AG09319 (cell line): ENCODE measurements around the gene IL22RA1.

Experiments used
- DNase-seq: peaks from one replicate; pipeline ENCODE4 v3.0.0-alpha.2; 2010; ENCODE audit warnings: low read depth; ENCODE audit errors: extremely low read depth
- TF ChIP-seq, protein P1 (sequence below): IDR thresholded peaks from 2 replicates; pipeline ENCODE4 v1.5.1; 2011; ENCODE audit warnings: low read depth, mild to moderate bottlenecking, inconsistent platforms, low read length, moderate library complexity

Gene IL22RA1

DNA sequence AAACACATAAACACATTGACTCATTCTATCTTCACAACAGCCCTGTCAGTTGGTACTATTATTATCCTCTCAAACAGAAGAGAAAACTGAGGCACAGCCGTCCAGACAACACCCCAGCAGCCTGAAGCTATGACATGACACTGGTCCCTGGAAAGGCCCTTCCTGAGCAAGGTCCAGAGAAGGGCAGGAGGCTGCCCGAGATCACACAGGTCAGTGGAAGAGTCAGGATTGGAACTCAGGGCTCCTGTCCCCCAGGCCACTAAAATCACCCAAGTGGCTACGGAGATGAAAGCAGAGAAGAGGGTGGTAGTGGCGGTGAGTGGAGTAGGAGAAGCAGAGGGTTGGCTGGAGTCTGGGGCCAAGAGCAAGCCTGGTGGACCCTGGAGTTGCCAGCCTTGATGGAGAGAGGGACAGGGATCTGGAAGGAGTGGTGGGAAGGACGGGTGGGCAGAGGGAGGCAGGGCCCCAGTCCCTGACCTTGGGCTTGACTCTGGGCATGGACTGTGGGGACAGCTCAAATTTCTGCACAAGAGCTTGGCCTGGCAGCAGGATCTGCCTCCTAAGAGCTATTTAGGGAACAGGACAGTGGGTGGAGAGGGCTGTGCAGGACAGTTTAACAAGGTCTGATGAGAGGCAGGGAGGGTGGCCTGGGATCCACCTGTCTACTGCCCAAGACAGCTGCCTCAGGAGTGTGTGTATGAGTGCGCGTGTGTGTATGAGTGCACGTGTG lies 46.8 kb downstream of the IL22RA1 start:
- TF ChIP-seq, protein P1, sequence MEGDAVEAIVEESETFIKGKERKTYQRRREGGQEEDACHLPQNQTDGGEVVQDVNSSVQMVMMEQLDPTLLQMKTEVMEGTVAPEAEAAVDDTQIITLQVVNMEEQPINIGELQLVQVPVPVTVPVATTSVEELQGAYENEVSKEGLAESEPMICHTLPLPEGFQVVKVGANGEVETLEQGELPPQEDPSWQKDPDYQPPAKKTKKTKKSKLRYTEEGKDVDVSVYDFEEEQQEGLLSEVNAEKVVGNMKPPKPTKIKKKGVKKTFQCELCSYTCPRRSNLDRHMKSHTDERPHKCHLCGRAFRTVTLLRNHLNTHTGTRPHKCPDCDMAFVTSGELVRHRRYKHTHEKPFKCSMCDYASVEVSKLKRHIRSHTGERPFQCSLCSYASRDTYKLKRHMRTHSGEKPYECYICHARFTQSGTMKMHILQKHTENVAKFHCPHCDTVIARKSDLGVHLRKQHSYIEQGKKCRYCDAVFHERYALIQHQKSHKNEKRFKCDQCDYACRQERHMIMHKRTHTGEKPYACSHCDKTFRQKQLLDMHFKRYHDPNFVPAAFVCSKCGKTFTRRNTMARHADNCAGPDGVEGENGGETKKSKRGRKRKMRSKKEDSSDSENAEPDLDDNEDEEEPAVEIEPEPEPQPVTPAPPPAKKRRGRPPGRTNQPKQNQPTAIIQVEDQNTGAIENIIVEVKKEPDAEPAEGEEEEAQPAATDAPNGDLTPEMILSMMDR: no peak
- DNase-seq: no peak

DNA sequence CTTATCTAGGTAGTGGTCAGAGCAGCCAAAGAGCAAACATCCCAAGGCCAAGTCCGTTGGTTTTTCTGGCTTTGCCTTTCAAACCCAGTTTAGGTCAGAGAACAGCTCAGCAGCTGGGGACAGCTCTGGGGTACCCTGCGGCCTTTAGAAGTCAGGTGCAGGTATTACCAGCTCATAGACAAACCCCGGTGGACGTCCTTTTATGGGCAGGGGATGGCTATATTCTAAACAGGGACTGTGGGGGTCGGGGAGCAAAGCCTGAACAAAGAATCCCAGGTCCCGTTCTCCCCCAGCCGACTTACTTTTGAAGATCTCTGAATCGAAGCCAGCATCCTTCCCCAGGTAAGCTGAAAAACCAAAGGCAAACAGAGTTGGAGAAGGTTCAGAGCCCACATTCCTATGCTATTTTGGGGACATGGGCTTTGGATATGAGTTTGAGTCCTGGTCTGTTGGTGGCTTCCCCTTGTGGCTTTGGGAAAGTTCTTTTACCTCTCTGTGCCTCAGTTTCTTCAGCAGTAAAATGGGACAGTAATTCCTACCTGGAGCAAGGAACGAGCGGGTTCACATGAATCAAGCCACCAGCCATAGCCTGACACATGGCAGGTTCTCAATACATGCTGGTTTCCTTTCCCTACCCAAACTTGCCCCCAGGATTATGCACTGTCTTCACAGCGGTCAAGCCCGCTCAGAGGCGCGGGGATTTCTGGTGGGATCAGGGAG lies 47.6 kb downstream of the IL22RA1 start:
- TF ChIP-seq, protein P1: no peak
- DNase-seq: no peak

DNA sequence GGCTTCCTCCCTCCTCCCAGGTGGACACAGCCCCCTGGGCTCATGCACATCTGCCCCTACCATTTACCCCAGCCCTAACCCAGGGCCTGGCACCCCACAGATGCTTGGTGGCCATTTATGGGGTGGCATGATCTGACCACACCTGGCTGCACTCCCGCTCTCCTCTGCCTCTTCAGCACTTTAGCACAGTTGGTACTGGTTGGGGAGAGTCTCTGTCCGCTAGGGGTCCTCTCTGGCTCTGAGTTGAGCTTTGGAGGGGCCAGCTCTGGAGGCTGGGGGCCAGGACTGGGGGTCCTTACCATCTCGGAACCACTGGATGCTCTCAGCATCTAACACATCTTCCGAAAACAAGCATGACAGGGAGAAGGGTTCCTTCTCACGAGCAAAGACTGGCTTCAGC lies 48.4 kb downstream of the IL22RA1 start:
- no peak for DNase-seq
- TF ChIP-seq, protein P1: no peak

GRCh38 chr1:24093732-24094131 lies 49.2 kb downstream of the IL22RA1 start:
- TF ChIP-seq, protein P1: no peak
- no peak for DNase-seq

GRCh38 chr1:24092979-24093378 lies 50.0 kb downstream of the IL22RA1 start:
- no peak for DNase-seq
- TF ChIP-seq, protein P1: no peak

DNA sequence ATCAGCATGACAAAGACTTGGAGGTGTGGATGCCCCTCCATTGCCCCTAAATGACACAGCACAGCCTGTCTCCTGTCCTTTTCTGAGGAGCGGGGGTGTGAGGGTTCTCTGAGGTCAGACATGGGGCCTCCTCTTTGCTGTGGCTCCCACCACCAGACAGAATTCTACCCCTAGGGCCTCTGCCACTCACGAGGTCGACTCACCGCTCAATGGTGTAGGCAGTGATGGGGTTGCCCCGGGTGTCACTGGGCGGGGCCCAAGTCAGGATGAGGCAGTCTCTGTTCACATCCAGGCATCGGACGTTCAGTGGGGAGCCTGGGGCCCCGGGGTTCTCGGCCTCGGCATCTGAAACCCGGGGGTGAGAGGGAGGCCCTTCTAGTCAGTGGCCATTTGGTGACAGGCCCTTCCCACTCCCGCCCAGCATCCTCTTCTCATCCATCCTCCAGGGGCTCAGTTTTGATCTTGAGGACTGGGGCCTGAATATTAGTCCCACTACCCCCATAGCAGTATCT lies 50.9 kb downstream of the IL22RA1 start:
- no peak for DNase-seq
- TF ChIP-seq, protein P1: no peak

DNA sequence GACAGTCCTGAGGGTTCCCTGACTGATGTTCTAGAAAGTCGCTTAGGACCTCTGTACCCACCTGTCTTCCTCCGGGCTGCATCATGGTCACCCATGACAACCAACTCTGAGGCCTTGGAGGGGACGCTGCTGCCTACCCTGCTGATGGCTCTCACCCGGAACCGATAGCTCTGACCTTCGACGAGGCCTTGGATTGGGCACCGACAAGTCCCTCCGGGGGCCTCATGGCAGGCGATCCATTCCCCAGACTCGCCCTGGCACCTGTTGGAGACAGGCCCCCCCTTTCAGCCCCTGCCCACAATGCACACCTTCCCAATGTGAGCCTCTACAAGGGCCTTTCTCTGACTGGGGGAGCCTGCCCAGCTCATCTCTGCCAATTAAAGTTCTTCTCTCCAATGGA lies 52.2 kb downstream of the IL22RA1 start:
- TF ChIP-seq, protein P1: no peak
- DNase-seq: no peak
